ENCODE results near the gene GNB1L. TPM values are rescaled to one million over a fixed set of nuclear protein-coding genes. Genes with fewer than 3 reads are reported as not detected.

GNB1L gene
- total RNA-seq, 1 experiment from 2014 or later = 15.8 TPM

DNA sequence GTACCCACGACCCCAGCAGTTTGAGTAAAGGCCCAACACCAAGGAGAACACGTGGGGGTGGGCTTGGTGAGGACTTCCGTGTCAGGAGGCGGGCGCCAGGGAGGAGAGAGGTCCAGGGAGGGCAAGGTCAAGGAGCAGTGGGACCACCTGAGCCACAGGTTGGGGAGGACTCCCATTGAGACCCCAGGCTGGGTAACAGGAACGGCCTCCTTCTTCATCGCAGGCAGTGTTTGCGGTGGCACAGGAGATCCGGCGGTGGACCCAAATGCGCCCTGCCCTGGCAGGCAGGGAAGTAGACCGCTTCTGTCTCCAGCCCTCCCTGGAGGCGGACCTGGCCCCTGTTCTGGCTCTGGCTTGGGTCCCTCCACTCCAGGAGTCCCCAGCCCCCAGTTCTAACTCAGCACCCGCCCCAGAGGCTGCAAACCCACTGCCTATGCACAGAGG lies 100.0 kb downstream of the GNB1L start:
- no peaks in the 10 kb centered on the region for H3K9me3 ChIP-seq
- no TSS peak for BruUV-seq (replicated peaks)
- no peak for DNase-seq
- H3K36me3 ChIP-seq (ENCODE audit: control insufficient read depth, insufficient read depth, low read length) = no peaks in the 10 kb centered on the region
- H3K4me1 ChIP-seq = peaks cover 26% of the 10 kb centered on the region
- H3K27me3 ChIP-seq (replicated peaks; ENCODE audit: control insufficient read depth, insufficient read depth, low read length) = no peaks in the 10 kb centered on the region; the same call in 1 of the 2 replicates
- Mint-ChIP-seq H3K27me3 (ENCODE audit: insufficient read depth, unreplicated experiment) (peaks cover under 1% of the 10 kb centered on the region), H3K4me1 (ENCODE audit: low read depth, unreplicated experiment) (peaks cover 9% of the 10 kb centered on the region), H3K27ac (ENCODE audit: unreplicated experiment) (no peak overlapping the region), H3K9me3 (ENCODE audit: unreplicated experiment) (no peaks in the 10 kb centered on the region), H3K4me3 (ENCODE audit: unreplicated experiment) (peak overlapping the region; percentile 19), H3K36me3 (ENCODE audit: insufficient read depth, unreplicated experiment) (no peaks in the 10 kb centered on the region)
- no peak overlapping the region for H3K4me3 ChIP-seq (ENCODE audit: low read depth, low read length)
- ChIA-PET CTCF (no interaction called here), POLR2A (no interaction called here)
- intact Hi-C loops (cut with micrococcal nuclease; ENCODE audit: unreplicated experiment) = no loop called here
- TF ChIP-seq, protein P1, sequence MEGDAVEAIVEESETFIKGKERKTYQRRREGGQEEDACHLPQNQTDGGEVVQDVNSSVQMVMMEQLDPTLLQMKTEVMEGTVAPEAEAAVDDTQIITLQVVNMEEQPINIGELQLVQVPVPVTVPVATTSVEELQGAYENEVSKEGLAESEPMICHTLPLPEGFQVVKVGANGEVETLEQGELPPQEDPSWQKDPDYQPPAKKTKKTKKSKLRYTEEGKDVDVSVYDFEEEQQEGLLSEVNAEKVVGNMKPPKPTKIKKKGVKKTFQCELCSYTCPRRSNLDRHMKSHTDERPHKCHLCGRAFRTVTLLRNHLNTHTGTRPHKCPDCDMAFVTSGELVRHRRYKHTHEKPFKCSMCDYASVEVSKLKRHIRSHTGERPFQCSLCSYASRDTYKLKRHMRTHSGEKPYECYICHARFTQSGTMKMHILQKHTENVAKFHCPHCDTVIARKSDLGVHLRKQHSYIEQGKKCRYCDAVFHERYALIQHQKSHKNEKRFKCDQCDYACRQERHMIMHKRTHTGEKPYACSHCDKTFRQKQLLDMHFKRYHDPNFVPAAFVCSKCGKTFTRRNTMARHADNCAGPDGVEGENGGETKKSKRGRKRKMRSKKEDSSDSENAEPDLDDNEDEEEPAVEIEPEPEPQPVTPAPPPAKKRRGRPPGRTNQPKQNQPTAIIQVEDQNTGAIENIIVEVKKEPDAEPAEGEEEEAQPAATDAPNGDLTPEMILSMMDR (IDR thresholded peaks at IDR 0.05; ENCODE audit: insufficient read depth in 1 of 2, low read depth in 1 of 2, low read length in 1 of 2, severe bottlenecking in 1 of 2, unreplicated experiment in 1 of 2) = no peak

DNA sequence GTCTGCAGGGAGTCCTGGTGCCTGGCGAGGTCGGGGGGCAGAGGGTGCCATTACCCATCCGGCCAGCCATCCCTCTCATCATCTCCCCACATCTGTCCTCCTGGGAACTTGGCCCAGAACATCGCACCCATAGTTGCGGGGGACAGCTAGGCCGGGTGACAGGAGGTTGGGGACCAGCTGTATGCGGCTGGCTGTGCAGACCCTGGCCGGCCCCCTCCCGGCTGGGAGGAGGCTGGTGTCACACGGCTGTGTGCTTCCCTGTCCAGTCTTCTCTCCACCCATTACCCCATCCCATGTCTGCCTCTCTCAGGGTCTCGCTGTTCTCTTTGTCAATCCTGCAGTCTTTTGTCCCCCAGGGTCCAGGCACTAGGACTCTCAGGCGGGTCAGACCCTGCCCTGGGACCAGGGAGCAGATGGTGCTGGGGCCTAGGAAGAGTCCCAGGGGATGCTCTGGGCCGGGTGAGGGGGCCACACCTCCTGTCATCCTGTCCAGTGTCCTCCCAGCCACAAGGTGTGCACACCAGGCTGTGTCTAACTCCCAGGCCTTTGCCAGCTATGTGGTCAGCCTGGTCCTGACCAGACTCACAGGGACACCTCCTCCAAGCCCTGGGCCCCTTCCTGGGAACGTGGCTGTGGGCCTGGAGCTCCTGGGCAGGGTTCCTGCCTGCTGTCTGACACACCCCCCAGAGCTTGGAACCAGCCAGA lies 100.5 kb downstream of the GNB1L start:
- Histone ChIP-seq H3K4me1 (peaks cover 26% of the 10 kb centered on the region), H3K36me3 (ENCODE audit: control insufficient read depth, insufficient read depth, low read length) (no peaks in the 10 kb centered on the region), H3K4me3 (ENCODE audit: low read depth, low read length) (no peak overlapping the region), H3K9me3 (no peaks in the 10 kb centered on the region), H3K27me3 (replicated peaks; ENCODE audit: control insufficient read depth, insufficient read depth, low read length) (no peaks in the 10 kb centered on the region; the same call in 1 of the 2 replicates)
- BruUV-seq (replicated peaks) = no TSS peak
- intact Hi-C loops (cut with micrococcal nuclease; ENCODE audit: unreplicated experiment) = loop anchor here (1.0 kb wide), 1 partner anchor 24 kb away; no protein-coding TSS in a partner anchor
- Mint-ChIP-seq H3K27me3 (ENCODE audit: insufficient read depth, unreplicated experiment) (no peaks in the 10 kb centered on the region), H3K9me3 (ENCODE audit: unreplicated experiment) (no peaks in the 10 kb centered on the region), H3K4me1 (ENCODE audit: low read depth, unreplicated experiment) (peaks cover 6% of the 10 kb centered on the region), H3K27ac (ENCODE audit: unreplicated experiment) (no peak overlapping the region), H3K4me3 (ENCODE audit: unreplicated experiment) (no peak overlapping the region), H3K36me3 (ENCODE audit: insufficient read depth, unreplicated experiment) (no peaks in the 10 kb centered on the region)
- ChIA-PET CTCF (interaction anchor here (0.6 to 1.6 kb wide), 2 partner anchors 8 to 24 kb away, joined by 3 to 7 read pairs; no protein-coding TSS in a partner anchor), POLR2A (no interaction called here)
- no peak for DNase-seq
- TF ChIP-seq, protein P1 (IDR thresholded peaks at IDR 0.05; ENCODE audit: insufficient read depth in 1 of 2, low read depth in 1 of 2, low read length in 1 of 2, severe bottlenecking in 1 of 2, unreplicated experiment in 1 of 2) = no peak

DNA sequence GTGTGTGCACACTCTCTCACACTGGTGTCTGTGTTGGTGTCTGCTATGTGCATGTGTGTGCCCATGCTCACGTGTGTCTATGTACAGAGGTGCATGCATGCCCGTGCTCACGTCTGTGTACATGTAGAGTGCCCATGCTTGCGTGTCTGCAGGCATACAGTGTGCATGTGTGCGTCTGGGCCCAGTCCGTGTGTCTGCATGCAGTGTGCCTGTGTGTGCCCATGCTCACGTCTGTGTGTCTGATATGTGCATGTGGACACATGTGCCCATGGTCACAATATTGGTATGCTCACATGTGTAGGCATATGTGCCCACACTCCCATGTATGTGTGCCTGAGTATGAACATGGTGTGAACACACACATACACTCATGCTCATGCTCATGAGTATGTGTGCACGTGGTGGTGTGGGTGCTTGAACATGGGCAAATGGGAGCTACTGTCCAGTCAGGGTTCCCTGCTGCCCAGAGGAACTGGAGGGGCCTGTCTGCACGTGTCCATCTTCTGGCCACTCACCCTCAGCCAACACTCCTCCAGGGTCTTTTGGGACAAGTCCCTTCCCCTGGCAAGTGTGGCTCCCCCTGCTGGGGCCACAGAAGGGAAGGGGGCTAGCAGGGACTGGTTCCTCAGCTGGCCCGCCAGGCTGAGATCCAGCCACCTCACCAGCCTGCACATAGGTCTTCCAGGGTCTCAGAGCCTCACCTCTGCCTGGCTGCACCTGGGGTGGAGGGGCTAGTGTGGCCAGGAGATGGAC lies 101.4 kb downstream of the GNB1L start:
- Histone ChIP-seq H3K9me3 (no peaks in the 10 kb centered on the region), H3K4me3 (ENCODE audit: low read depth, low read length) (no peak overlapping the region), H3K36me3 (ENCODE audit: control insufficient read depth, insufficient read depth, low read length) (no peaks in the 10 kb centered on the region), H3K27me3 (replicated peaks; ENCODE audit: control insufficient read depth, insufficient read depth, low read length) (no peaks in the 10 kb centered on the region; the same call in 1 of the 2 replicates), H3K4me1 (peaks cover 26% of the 10 kb centered on the region)
- POLR2A ChIA-PET = no interaction called here
- Mint-ChIP-seq H3K36me3 (ENCODE audit: insufficient read depth, unreplicated experiment) (no peaks in the 10 kb centered on the region), H3K9me3 (ENCODE audit: unreplicated experiment) (no peaks in the 10 kb centered on the region), H3K4me3 (ENCODE audit: unreplicated experiment) (no peak overlapping the region), H3K4me1 (ENCODE audit: low read depth, unreplicated experiment) (peaks cover 6% of the 10 kb centered on the region), H3K27me3 (ENCODE audit: insufficient read depth, unreplicated experiment) (no peaks in the 10 kb centered on the region), H3K27ac (ENCODE audit: unreplicated experiment) (no peak overlapping the region)
- DNase-seq = no peak
- intact Hi-C loops (cut with micrococcal nuclease; ENCODE audit: unreplicated experiment) = loop anchor here (1.0 kb wide), 1 partner anchor 23 kb away; no protein-coding TSS in a partner anchor
- CTCF ChIA-PET = interaction anchor here (0.6 to 1.6 kb wide), 2 partner anchors 9 to 23 kb away, joined by 3 to 7 read pairs; no protein-coding TSS in a partner anchor
- BruUV-seq (replicated peaks) = no TSS peak
- TF ChIP-seq, protein P1 (IDR thresholded peaks at IDR 0.05; ENCODE audit: insufficient read depth in 1 of 2, low read depth in 1 of 2, low read length in 1 of 2, severe bottlenecking in 1 of 2, unreplicated experiment in 1 of 2) = peak in 1 of 2 experiments; percentile 22
